Heart right ventricle (tissue), 16 donors: ENCODE data around the gene ARHGAP12. TPM values are rescaled to one million over a fixed set of nuclear protein-coding genes. Genes with fewer than 3 reads are reported as not detected.
"Not testable (repeated sequence)": the region's sequence is repeated elsewhere in the genome, so short reads cannot be mapped to it uniquely, and the experiment has no call there.

Experiments used
- ATAC-seq, 8 donors: fragments of 200-7000 bp; cut with Tn5 transposase; one replicate each; pipeline ENCODE4 v1.9.1; 2020; ENCODE audit warnings: mild to moderate bottlenecking in 8 of 8, moderate library complexity in 8 of 8, moderate number of reproducible peaks in 1 of 8
- DNase-seq, 2 donors: peaks; one replicate each; pipeline ENCODE4 v3.0.0-alpha.2; 2020
- H3K27ac ChIP-seq, 10 donors: fragments of 200-600 bp; sonication (generic) in 2 of 10; one replicate each; pipeline versions ENCODE4 v1.5.0 to v1.8.0; 2020 to 2022; ENCODE audit warnings: mild to moderate bottlenecking in 3 of 10
- H3K27me3 ChIP-seq, 7 donors: fragments of 200-600 bp; one replicate each; pipeline ENCODE4 v1.8.0; 2021 to 2022; ENCODE audit warnings: mild to moderate bottlenecking in 2 of 7
- H3K36me3 ChIP-seq, 9 donors: fragments of 200-600 bp; sonication (generic) in 1 of 9; one replicate each; pipeline versions ENCODE4 v1.5.0 to v1.8.0; 2020 to 2022; ENCODE audit warnings: mild to moderate bottlenecking in 2 of 9
- H3K4me1 ChIP-seq, 9 donors: fragments of 200-600 bp; sonication (generic) in 1 of 9; one replicate each; pipeline versions ENCODE4 v1.5.0 to v1.8.0; 2020 to 2022; ENCODE audit warnings: mild to moderate bottlenecking in 4 of 9
- H3K4me3 ChIP-seq, 10 donors: fragments of 200-600 bp; sonication (generic) in 2 of 10; one replicate each; pipeline versions ENCODE4 v1.5.0 to v1.8.0; 2020 to 2022; ENCODE audit warnings: mild to moderate bottlenecking in 7 of 10, moderate library complexity in 2 of 10
- H3K9me3 ChIP-seq, 11 donors: fragments of 200-600 bp in 10 of 11; sonication (generic) in 2 of 11; one replicate each; pipeline versions ENCODE4 v1.5.0 to v1.8.0; 2013 to 2022; ENCODE audit warnings: mild to moderate bottlenecking in 2 of 11, control low read depth in 1 of 11, moderate library complexity in 1 of 11
- CTCF ChIP-seq, 9 donors: fragments of 200-600 bp; sonication (generic) in 2 of 9; IDR thresholded peaks; one replicate each; pipeline versions ENCODE4 v1.5.0 to v1.8.0; 2021 to 2022; ENCODE audit warnings: antibody characterized with exemption in 9 of 9, mild to moderate bottlenecking in 5 of 9, moderate library complexity in 1 of 9
- WGBS, 2 donors: extraction: QIAGEN DNeasy Blood & Tissue Kit; methylation state at CpG; one replicate each; pipeline ENCODE4 v1.1.7; 2013; ENCODE audit warnings: inconsistent platforms in 1 of 2; 5-methylcytosine and 5-hydroxymethylcytosine counted together
- intact Hi-C, 10 donors: fragments of 100-400 bp; cut with DNase I; formaldehyde crosslinking; loops; one replicate each; pipeline versions ENCODE4 v1.11.1 to v1.14.2; 2022
- polyA plus RNA-seq, 2 donors: library from polyadenylated mRNA; stranded (reverse); fragments of 200-250 nt; gene quantifications; one replicate each; pipeline ENCODE4 v1.2.3, GENCODE V29; 2013
- total RNA-seq, 10 donors: library from RNA; stranded (reverse); fragmentation: NEBNext Ultra II Directional in 3 of 10; extraction: Animal tissue kit (Norgen Biotek cat#: 25700) in 3 of 10; gene quantifications; one replicate each; pipeline versions ENCODE4 v1.2.1 to v1.2.4, GENCODE V29; 2021 to 2023
- donor health status: Arrhythmogenic right ventricular cardiomyopathy.
- donor health status: ischemic (EF 13 %, LVEDD 7.1; RV severe dilation, severe dysfunction).
- donor health status: healthy with polysubstance abuse.
- donor health status: DM: no; HTN: yes; CAD: no.
- donor health status: DM: no; HTN: no; CAD: no.
- donor health status: ischemic (EF 25% LVEDD 6.9; RV normal size, moderate dysfunction).
- donor health status: ischemic (EF 25% LVEDD 5.7; RV mildly dilated, moderate dysfunction).
- donor health status: healthy.
- donor health status: DM: yes; HTN: yes; CAD: no.
- donor health status: Ischemic cardiomyopathy.
- donor health status: ischemic (EF 35%, LVEDD 5.7; RV mildly dilated, moderate dysfunction).
- donor health status: nonischemic (EF 11% LVEDD 7.7; RV severe dilation, severe dysfunction).
- donor health status: DM: yes; HTN: yes; CAD: no.
- donor health status: PGD.
- donor health status: ischemic (EF 29% LVEDD 5.4; RV normal size, mild dysfunction).
- donor health status: nonischemic (EF 23%, LVEDD 6.1; RV moderate dilation, normal function).

The ARHGAP12 gene
- total and polyA plus RNA-seq, 12 donors, result 7.6 to 35.2 (median 21.0) TPM

GRCh38 chr10:31770307-31770902 lies 158.2 kb downstream of the ARHGAP12 start:
- intact Hi-C loops, result loop anchor here in 2 of 10 donors (2.0 to 10.0 kb wide), 2 partner anchors 986 to 996 kb away; no protein-coding TSS in a partner anchor
- peak; percentile 64 to 91 (median 85) for TF ChIP-seq CTCF (IDR thresholded peaks at IDR 0.05)
- peak in 6 of 8 donors; percentile 63 to 85 (median 72) for ATAC-seq
- Histone ChIP-seq H3K9me3 (no peaks in the 10 kb centered on the region), H3K27me3 (no peaks in the 10 kb centered on the region), H3K36me3 (no peaks in the 10 kb centered on the region), H3K27ac (peak overlapping the region in 2 of 10 donors; percentile 1 to 11), H3K4me1 (peaks cover 0 to 14% (median 0%) of the 10 kb centered on the region in 9 donors), H3K4me3 (no peak overlapping the region)
- peak in 1 of 2 donors; percentile 60 for DNase-seq
- 51 to 54% methylated on average over 8 of the region's 8 CpGs for WGBS, 2 donors

- H3K27me3 ChIP-seq, result no peaks in the 10 kb centered on the region
- H3K36me3 ChIP-seq, result no peaks in the 10 kb centered on the region
- DNase-seq (no peak), ATAC-seq (no peak)
- no peak for TF ChIP-seq CTCF (IDR thresholded peaks at IDR 0.05)
- WGBS, 2 donors, result 69% methylated on average over 4 of the region's 4 CpGs
- no peaks in the 10 kb centered on the region for H3K9me3 ChIP-seq
- intact Hi-C loops, result loop anchor here in 5 of 10 donors (2.0 to 10.0 kb wide), 6 partner anchors 61 to 985 kb away; no protein-coding TSS in a partner anchor
- peaks cover 0 to 14% (median 0%) of the 10 kb centered on the region in 9 donors for H3K4me1 ChIP-seq
- no peak overlapping the region for H3K27ac ChIP-seq
- H3K4me3 ChIP-seq, result no peak overlapping the region
Observed at GRCh38 chr10:31769564-31769963, 159.1 kb downstream of the ARHGAP12 start.

GRCh38 chr10:31768935-31769334 lies 159.7 kb downstream of the ARHGAP12 start:
- intact Hi-C loops, result loop anchor here in 5 of 10 donors (2.0 to 10.0 kb wide), 6 partner anchors 60 to 984 kb away; no protein-coding TSS in a partner anchor
- 87 to 89% methylated on average over 7 of the region's 7 CpGs for WGBS, 2 donors
- H3K4me3 ChIP-seq, DNase-seq, H3K27me3 ChIP-seq, ATAC-seq, H3K9me3 ChIP-seq, H3K36me3 ChIP-seq: not testable (repeated sequence)
- H3K27ac ChIP-seq, result peak overlapping the region in 1 of 10 donors; percentile 32
- H3K4me1 ChIP-seq, result peaks cover 0 to 14% (median 0%) of the 10 kb centered on the region in 9 donors

GRCh38 chr10:31768467-31768866 lies 160.2 kb downstream of the ARHGAP12 start:
- no peaks in the 10 kb centered on the region for H3K27me3 ChIP-seq
- WGBS, 2 donors, result 96 to 100% methylated on average over 1 of the region's 1 CpG
- peak overlapping the region in 1 of 10 donors; percentile 32 for H3K27ac ChIP-seq
- no peaks in the 10 kb centered on the region for H3K36me3 ChIP-seq
- no peaks in the 10 kb centered on the region for H3K9me3 ChIP-seq
- no peak for TF ChIP-seq CTCF (IDR thresholded peaks at IDR 0.05)
- DNase-seq, result no peak
- H3K4me1 ChIP-seq, result peaks cover 0 to 14% (median 0%) of the 10 kb centered on the region in 9 donors
- intact Hi-C loops, result loop anchor here in 5 of 10 donors (2.0 to 10.0 kb wide), 6 partner anchors 60 to 984 kb away; no protein-coding TSS in a partner anchor
- no peak overlapping the region for H3K4me3 ChIP-seq
- no peak for ATAC-seq

GRCh38 chr10:31765541-31765940 lies 163.1 kb downstream of the ARHGAP12 start:
- Histone ChIP-seq H3K4me1 (peaks cover 0 to 18% (median 7%) of the 10 kb centered on the region in 9 donors), H3K9me3 (no peaks in the 10 kb centered on the region), H3K36me3 (no peaks in the 10 kb centered on the region), H3K4me3 (no peak overlapping the region), H3K27ac (peak overlapping the region in 3 of 10 donors; percentile 24 to 42 (median 39)), H3K27me3 (no peaks in the 10 kb centered on the region)
- ATAC-seq, result no peak
- intact Hi-C loops, result loop anchor here in 5 of 10 donors (10.0 kb wide), 5 partner anchors 151 to 981 kb away; no protein-coding TSS in a partner anchor
- no peak for DNase-seq
- WGBS, 2 donors, result 75 to 84% methylated on average over 8 to 9 of the region's 9 CpGs
- TF ChIP-seq CTCF (IDR thresholded peaks at IDR 0.05), result no peak
